Measurements from ENCODE around the gene LIPH. TPM values are rescaled to one million over a fixed set of nuclear protein-coding genes. Genes with fewer than 3 reads are reported as not detected.
"Not testable (repeated sequence)": the region's sequence is repeated elsewhere in the genome, so short reads cannot be mapped to it uniquely, and the experiment has no call there.

Gene LIPH
- total RNA-seq: under 1 TPM; 0.14 to 0.62 (median 0.31) TPM
- 0.07 TPM for polyA plus RNA-seq
- long read RNA-seq, donor 1, full-length matches to known transcripts: 1 of 1 reads
- long read RNA-seq, donor 1, partial matches to known transcripts: 0 of 1 reads
- long read RNA-seq, donor 1, other reads (novel, unspliced or antisense): 0 of 1 reads
- long read RNA-seq, donor 2: 0 reads
- long read RNA-seq, donor 3: 0 reads
- long read RNA-seq, donor 4: 0 reads

- no peaks in the 10 kb centered on the region for H3K27me3 ChIP-seq (ENCODE audit: control insufficient read depth, insufficient read depth)
- no peak for DNase-seq
- H3K4me3 ChIP-seq (ENCODE audit: low read length): no peak within 1 kb of the TSS
- intact Hi-C loops (cut with DNase I): loop anchor here in 2 of 4 donors (10.0 kb wide), 2 partner anchors 48 to 198 kb away; no protein-coding TSS in a partner anchor
- 35% methylated on average over 6 of the region's 6 CpGs for WGBS
- no peak within 1 kb of the TSS for H3K27ac ChIP-seq (ENCODE audit: low read length)
- peak in 1 of 2 donors; percentile 57 for ATAC-seq
- no peaks in the 10 kb centered on the region for H3K9me3 ChIP-seq (ENCODE audit: control insufficient read depth, low read length)
- no peaks in the 10 kb centered on the region for H3K4me1 ChIP-seq (ENCODE audit: control insufficient read depth, insufficient read depth, low read length)
Observed at GRCh38 chr3:185552358-185552877, at the start of gene LIPH. TSS of gene LIPH (minus strand) at chr3:185552588. CDS start at chr3:185552471, 117 bp downstream.

GRCh38 chr3:185595526-185595925 lies 43.1 kb upstream of the LIPH start:
- intact Hi-C loops (cut with DNase I): no loop called here
- Histone ChIP-seq H3K4me3 (ENCODE audit: low read length) (no peak overlapping the region), H3K27me3 (ENCODE audit: control insufficient read depth, insufficient read depth) (no peaks in the 10 kb centered on the region), H3K9me3 (ENCODE audit: control insufficient read depth, low read length) (no peaks in the 10 kb centered on the region), H3K27ac (ENCODE audit: low read length) (no peak overlapping the region), H3K4me1 (ENCODE audit: control insufficient read depth, insufficient read depth, low read length) (no peaks in the 10 kb centered on the region)
- DNase-seq (no peak), ATAC-seq (no peak)
- WGBS: 85% methylated on average over 4 of the region's 4 CpGs

GRCh38 chr3:185594073-185594472 lies 41.7 kb upstream of the LIPH start:
- intact Hi-C loops (cut with DNase I): no loop called here
- no peaks in the 10 kb centered on the region for H3K9me3 ChIP-seq (ENCODE audit: control insufficient read depth, low read length)
- H3K4me1 ChIP-seq (ENCODE audit: control insufficient read depth, insufficient read depth, low read length): no peaks in the 10 kb centered on the region
- no peaks in the 10 kb centered on the region for H3K27me3 ChIP-seq (ENCODE audit: control insufficient read depth, insufficient read depth)
- DNase-seq: no peak
- no peak overlapping the region for H3K4me3 ChIP-seq (ENCODE audit: low read length)
- 72% methylated on average over 3 of the region's 3 CpGs for WGBS
- ATAC-seq: no peak
- no peak overlapping the region for H3K27ac ChIP-seq (ENCODE audit: low read length)

- intact Hi-C loops (cut with DNase I): no loop called here
- peak overlapping the region; percentile 95 for H3K4me3 ChIP-seq (ENCODE audit: low read length)
- no peak for ATAC-seq
- no peaks in the 10 kb centered on the region for H3K4me1 ChIP-seq (ENCODE audit: control insufficient read depth, insufficient read depth, low read length)
- DNase-seq: no peak
- WGBS: under 1% methylated on average over 7 of the region's 7 CpGs
- no peaks in the 10 kb centered on the region for H3K27me3 ChIP-seq (ENCODE audit: control insufficient read depth, insufficient read depth)
- H3K27ac ChIP-seq (ENCODE audit: low read length): peak overlapping the region; percentile 95
- no peaks in the 10 kb centered on the region for H3K9me3 ChIP-seq (ENCODE audit: control insufficient read depth, low read length)
Observed at GRCh38 chr3:185586686-185587039, 34.3 kb upstream of the LIPH start.

GRCh38 chr3:185585859-185586685 lies 33.7 kb upstream of the LIPH start, which contains the start of gene SENP2:
TSS of gene SENP2 (plus strand) at chr3:185586295. CDS start at chr3:185586414, 119 bp downstream.
- H3K4me1 ChIP-seq (ENCODE audit: control insufficient read depth, insufficient read depth, low read length): no peaks in the 10 kb centered on the region
- H3K9me3 ChIP-seq (ENCODE audit: control insufficient read depth, low read length): no peaks in the 10 kb centered on the region
- H3K27me3 ChIP-seq (ENCODE audit: control insufficient read depth, insufficient read depth): no peaks in the 10 kb centered on the region
- intact Hi-C loops (cut with DNase I): no loop called here
- DNase-seq: peak; percentile 99 to 100 (median 99)
- peak within 1 kb of the TSS; percentile 95 for H3K27ac ChIP-seq (ENCODE audit: low read length)
- WGBS: under 1% methylated on average over 64 of the region's 64 CpGs
- peak; percentile 99 for ATAC-seq
- peak within 1 kb of the TSS; percentile 95 for H3K4me3 ChIP-seq (ENCODE audit: low read length)

- intact Hi-C loops (cut with DNase I): no loop called here
- H3K27ac ChIP-seq (ENCODE audit: low read length): peak overlapping the region; percentile 70
- DNase-seq (no peak), ATAC-seq (no peak)
- no peaks in the 10 kb centered on the region for H3K4me1 ChIP-seq (ENCODE audit: control insufficient read depth, insufficient read depth, low read length)
- H3K27me3 ChIP-seq (ENCODE audit: control insufficient read depth, insufficient read depth): no peaks in the 10 kb centered on the region
- H3K9me3 ChIP-seq (ENCODE audit: control insufficient read depth, low read length): no peaks in the 10 kb centered on the region
- WGBS: 34% methylated on average over 9 of the region's 9 CpGs
- peak overlapping the region; percentile 65 for H3K4me3 ChIP-seq (ENCODE audit: low read length)
Observed at GRCh38 chr3:185585518-185585858, 33.1 kb upstream of the LIPH start.

GRCh38 chr3:185584686-185585085 lies 32.3 kb upstream of the LIPH start:
- Histone ChIP-seq H3K9me3 (ENCODE audit: control insufficient read depth, low read length) (no peaks in the 10 kb centered on the region), H3K27ac (ENCODE audit: low read length) (no peak overlapping the region), H3K4me3 (ENCODE audit: low read length) (no peak overlapping the region), H3K27me3 (ENCODE audit: control insufficient read depth, insufficient read depth) (no peaks in the 10 kb centered on the region), H3K4me1 (ENCODE audit: control insufficient read depth, insufficient read depth, low read length) (no peaks in the 10 kb centered on the region)
- ATAC-seq (no peak), DNase-seq (no peak)
- 86% methylated on average over 4 of the region's 4 CpGs for WGBS
- intact Hi-C loops (cut with DNase I): no loop called here

GRCh38 chr3:185583925-185584324 lies 31.5 kb upstream of the LIPH start:
- no peaks in the 10 kb centered on the region for H3K4me1 ChIP-seq (ENCODE audit: control insufficient read depth, insufficient read depth, low read length)
- intact Hi-C loops (cut with DNase I): no loop called here
- no peaks in the 10 kb centered on the region for H3K9me3 ChIP-seq (ENCODE audit: control insufficient read depth, low read length)
- ATAC-seq: no peak
- no peak for DNase-seq
- no peak overlapping the region for H3K27ac ChIP-seq (ENCODE audit: low read length)
- 63% methylated on average over 6 of the region's 6 CpGs for WGBS
- no peak overlapping the region for H3K4me3 ChIP-seq (ENCODE audit: low read length)
- H3K27me3 ChIP-seq (ENCODE audit: control insufficient read depth, insufficient read depth): no peaks in the 10 kb centered on the region

GRCh38 chr3:185582871-185583270 lies 30.5 kb upstream of the LIPH start:
- intact Hi-C loops (cut with DNase I): no loop called here
- WGBS: 23% methylated on average over 3 of the region's 3 CpGs

GRCh38 chr3:185582236-185582635 lies 29.8 kb upstream of the LIPH start:
- DNase-seq: no peak
- no peaks in the 10 kb centered on the region for H3K27me3 ChIP-seq (ENCODE audit: control insufficient read depth, insufficient read depth)
- no peak overlapping the region for H3K4me3 ChIP-seq (ENCODE audit: low read length)
- H3K4me1 ChIP-seq (ENCODE audit: control insufficient read depth, insufficient read depth, low read length): no peaks in the 10 kb centered on the region
- ATAC-seq: no peak
- intact Hi-C loops (cut with DNase I): no loop called here
- no peaks in the 10 kb centered on the region for H3K9me3 ChIP-seq (ENCODE audit: control insufficient read depth, low read length)
- H3K27ac ChIP-seq (ENCODE audit: low read length): no peak overlapping the region
- WGBS: 49% methylated on average over 3 of the region's 3 CpGs

More at GRCh38 chr3:185582871-185583270, 30.5 kb upstream of the LIPH start:
- Histone ChIP-seq H3K27ac (ENCODE audit: low read length) (no peak overlapping the region), H3K9me3 (ENCODE audit: control insufficient read depth, low read length) (no peaks in the 10 kb centered on the region), H3K4me1 (ENCODE audit: control insufficient read depth, insufficient read depth, low read length) (no peaks in the 10 kb centered on the region), H3K27me3 (ENCODE audit: control insufficient read depth, insufficient read depth) (no peaks in the 10 kb centered on the region), H3K4me3 (ENCODE audit: low read length) (no peak overlapping the region)
- ATAC-seq (no peak), DNase-seq (no peak)

GRCh38 chr3:185575108-185575869 lies 22.9 kb upstream of the LIPH start:
- H3K4me1 ChIP-seq (ENCODE audit: control insufficient read depth, insufficient read depth, low read length); H3K27me3 ChIP-seq (ENCODE audit: control insufficient read depth, insufficient read depth); H3K27ac ChIP-seq (ENCODE audit: low read length); H3K4me3 ChIP-seq (ENCODE audit: low read length); ATAC-seq; intact Hi-C loops (cut with DNase I); H3K9me3 ChIP-seq (ENCODE audit: control insufficient read depth, low read length); DNase-seq: not testable (repeated sequence)
- WGBS: 30% methylated on average over 17 of the region's 17 CpGs
